Fibroblast of gingiva (primary cell): ENCODE measurements around the gene IDE.

Source experiments
- DNase-seq: peaks from one replicate; pipeline ENCODE4 v3.0.0-alpha.2; 2011; ENCODE audit warnings: low read depth

IDE gene

DNA sequence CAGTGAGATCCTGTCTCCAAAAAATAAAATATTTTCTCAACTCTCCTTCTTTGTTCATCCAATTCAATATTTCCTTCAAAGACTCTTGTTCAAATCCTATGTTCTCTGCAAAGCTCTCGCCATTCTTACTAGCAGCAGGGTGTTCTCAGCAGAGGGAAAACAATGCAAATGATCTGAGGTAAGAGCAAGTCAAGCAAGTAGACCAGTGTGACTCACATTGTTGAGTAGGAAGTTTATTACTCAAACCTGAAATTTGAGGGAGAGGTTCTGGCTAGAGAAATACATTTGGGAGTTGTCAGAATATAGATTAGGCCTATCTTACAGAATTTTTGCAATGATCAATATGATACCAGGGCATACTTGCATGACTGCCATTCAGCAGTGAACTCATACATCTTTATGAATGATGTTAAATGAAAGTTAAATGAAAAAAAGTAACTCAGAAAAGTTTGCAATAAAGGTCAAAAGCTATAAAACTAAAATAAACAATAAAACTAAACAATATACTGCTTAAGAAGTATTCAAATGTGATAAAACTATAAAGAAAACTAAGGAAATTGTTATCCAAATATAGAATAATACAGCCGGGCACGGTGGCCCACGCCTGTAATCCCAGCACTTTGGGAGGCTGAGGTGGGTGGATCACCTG, 5.8 kb downstream of the IDE start:
- peak; percentile 34 for DNase-seq

DNA sequence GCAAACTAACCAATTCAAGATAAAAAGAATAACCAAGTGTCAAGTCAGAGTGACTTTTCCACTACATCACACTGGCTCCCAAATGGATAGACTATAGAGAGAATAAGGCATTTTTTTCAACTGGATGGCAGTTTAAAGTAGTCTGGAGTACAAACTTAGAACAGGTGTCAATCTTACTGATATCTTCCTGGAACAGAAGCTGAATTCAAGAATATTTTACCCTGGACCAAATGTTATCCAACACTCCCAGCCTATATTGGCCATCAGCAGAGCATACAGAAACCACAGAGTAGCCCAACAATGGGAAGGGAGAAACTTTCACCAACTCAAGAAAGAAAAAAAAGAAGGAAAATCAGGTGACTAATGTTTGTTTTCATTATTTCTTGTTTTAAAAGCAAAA, 11.5 kb downstream of the IDE start:
- no peak for DNase-seq

DNA sequence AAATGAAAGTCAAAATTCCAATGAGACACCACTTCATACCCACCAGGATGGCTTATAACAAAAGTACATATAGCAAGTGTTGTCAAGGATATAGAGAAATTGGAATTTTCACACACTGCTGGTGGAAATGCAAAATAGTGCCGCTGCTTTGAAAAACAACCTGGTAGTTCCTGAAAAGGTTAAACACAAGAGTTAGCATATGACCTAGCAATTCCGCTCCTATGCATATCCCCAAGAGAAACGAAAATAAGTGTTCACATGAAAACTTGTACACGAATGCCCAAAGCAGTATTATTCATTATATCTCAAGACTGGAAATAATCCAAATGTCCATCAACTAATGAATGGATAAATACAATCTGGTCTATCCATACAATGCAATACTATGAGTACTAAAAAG, 14.8 kb downstream of the IDE start:
- no peak for DNase-seq

DNA sequence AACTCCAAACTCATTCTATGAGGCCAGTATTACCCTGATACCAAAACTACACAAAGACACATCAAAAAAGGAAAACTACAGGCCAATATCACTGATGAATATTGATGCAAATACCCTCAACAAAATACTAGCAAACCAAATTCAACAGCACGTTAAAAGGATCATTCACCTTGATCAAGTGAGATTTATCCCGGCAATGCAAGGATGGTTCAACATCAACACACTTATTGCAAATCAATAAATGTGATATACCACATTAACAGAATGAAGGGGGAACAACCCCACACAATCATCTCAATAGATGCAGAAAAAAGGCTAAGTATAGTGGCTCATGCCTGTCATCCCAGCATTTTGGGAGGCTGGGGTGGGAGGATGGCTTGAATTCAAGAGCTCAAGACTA, 19.9 kb downstream of the IDE start:
- DNase-seq, result no peak

DNA sequence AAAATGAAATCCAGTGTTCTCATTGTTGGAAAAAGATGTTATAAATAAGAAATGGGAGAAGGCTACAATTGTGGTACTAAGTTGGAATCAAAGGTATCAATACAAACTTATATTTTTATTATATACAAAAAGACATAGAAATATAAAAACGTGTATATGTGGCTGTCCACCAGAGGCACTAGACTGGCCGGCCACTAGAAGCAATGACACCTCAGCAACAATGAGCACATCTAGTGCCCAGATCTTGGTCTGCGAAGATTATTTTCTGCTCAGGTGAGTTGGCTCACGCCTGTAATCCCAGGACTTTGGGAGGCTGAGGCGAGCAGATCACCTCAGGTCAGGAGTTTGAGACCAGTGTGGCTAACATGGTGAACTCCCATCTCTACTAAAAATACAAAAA, 21.6 kb downstream of the IDE start:
- no peak for DNase-seq

DNA sequence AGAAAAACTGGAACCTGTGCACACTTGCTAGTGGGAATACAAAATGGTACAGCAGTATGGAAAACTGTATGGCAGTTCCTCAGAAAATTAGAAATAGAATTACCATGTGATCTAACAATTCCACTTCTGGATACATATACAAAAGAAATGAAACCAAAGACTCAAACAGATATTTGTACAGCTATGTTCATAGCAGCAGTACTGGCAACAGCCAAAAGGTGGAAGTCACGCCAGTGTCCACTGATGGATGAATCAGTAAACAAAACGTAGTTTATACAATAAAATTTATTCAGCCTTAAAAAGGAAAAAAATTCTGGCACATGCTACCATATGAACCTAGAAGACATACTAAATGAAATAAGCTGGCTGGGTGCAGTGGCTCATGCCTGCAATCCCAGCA, 23.0 kb downstream of the IDE start:
- no peak for DNase-seq

- no peak for DNase-seq
Measured at GRCh38 chr10:92547676-92548075, 26.2 kb downstream of the IDE start.

DNA sequence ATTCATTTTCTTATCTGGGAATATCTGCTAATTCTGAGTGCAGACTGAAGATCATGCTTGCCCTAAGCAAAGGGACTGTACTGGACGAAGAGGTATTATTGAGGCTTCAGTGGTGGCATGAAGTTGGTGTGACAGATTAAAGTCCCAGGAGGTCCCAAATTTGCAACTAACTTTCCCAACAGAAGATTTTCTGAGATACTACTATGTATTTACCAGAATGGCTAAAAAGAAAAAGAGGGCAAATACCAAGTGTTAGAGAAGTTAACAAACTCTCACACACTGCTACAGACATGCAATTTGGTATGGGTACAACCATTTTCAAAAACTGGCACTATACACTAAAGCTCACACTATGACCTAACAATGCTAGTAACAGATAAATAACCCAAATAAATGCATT, 28.3 kb downstream of the IDE start:
- DNase-seq, result no peak

- no peak for DNase-seq
Measured at GRCh38 chr10:92544296-92544695, 29.6 kb downstream of the IDE start.

- DNase-seq, result no peak
Measured at GRCh38 chr10:92542458-92542857, 31.4 kb downstream of the IDE start.

- no peak for DNase-seq
Measured at GRCh38 chr10:92541583-92541982, 32.3 kb downstream of the IDE start.

GRCh38 chr10:92538231-92538958, 35.5 kb downstream of the IDE start:
- no peak for DNase-seq

DNA sequence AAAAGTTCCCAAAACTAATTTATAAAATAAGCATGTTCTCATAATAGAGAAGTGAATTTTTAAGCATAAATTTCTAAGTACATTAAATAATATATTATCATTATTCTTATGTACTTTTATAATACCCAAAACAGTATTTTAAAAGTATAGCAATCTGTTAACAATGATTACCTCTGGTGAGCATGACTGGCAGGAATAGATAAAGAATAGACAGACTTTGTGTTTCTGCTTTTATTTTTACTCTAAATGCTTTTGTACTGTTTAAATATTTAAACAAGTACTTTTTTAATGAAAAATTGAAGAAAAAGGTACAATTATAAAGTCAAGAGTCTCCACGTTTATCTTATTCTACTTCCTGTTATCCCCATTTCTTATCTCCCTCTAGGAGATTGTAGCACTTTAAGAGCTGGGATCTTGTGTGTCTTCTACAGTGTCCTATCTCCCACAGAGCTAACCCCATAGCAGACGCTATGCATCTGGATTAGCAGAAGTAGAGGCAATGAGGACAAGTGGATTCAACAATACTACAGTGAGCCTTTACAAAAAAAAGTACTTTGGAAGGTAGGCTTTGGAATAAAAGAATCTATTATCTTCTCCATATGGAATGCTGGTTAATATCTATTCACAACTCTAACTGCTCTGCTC, 42.9 kb downstream of the IDE start:
- DNase-seq, result no peak

DNA sequence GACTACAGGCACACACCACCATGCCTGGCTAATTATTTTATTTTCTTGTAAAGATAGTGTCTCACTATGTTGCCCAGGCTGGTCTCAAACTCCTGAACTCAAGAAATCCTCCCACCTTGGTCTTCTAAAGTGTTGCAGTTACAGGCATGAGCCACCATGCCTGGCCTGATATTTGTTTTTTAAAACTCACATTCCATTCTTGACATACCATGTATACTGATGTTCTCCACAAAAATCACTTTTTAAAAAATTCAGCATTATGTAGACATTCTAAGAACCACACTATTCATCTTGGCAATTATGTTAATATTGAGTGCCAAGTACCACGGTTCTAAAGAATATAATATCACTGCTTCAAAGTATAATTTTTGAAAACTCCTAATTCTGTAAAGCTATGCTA, 43.5 kb downstream of the IDE start:
- DNase-seq, result no peak

GRCh38 chr10:92527716-92528115, 46.2 kb downstream of the IDE start:
- no peak for DNase-seq

- no peak for DNase-seq
Measured at GRCh38 chr10:92523639-92524038, 50.3 kb downstream of the IDE start.

DNA sequence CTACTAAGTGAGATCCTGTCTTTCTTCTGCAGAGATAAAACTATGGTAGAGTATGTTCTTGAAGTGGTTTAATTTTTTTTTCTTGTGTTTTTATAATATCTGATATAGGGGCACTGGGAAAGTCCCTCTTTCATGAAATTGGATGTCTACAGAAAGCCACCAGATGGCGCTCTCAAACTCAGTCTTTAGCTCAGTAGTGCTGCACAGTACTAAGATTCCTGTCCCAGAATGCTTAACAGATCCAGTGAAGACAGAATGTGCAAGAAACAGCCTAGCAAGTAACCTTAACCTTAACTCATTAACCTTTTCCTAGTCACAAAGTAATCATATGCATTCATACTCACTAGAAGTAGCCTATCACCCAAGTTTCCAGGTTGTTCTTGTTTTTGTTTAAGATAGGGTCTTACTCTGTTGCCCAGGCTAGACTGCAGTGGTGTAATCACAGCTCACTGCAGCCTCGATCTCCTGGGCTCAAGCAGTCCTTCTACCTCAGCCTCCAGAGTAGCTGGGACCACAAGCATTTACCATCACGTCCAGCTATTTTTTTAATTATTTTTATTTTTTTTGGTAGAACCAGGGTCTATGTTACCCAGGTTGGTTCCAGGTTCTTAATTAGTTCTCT, 56.7 kb downstream of the IDE start:
- DNase-seq, result peak; percentile 68

DNA sequence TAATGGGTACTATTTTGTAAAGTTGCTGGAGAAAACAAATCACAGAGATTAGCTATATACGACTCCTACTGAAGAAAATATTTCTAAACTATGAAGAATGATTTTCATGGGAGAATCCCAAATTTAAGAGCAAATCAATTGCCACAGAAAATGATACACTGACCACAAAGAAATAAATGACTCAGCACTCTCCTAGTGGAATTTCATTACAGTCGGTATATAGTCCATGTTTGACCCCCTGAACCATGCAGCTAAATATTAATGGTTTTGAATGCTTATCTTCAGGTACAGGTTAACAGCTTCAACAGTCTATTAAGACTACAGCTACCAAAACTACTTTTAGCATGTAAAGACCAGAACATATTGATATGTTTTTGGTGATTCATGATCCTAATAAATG, 65.0 kb downstream of the IDE start:
- no peak for DNase-seq

- no peak for DNase-seq
Measured at GRCh38 chr10:92506336-92506735, 67.6 kb downstream of the IDE start.

- DNase-seq, result no peak
Measured at GRCh38 chr10:92505044-92505443, 68.8 kb downstream of the IDE start.

- DNase-seq, result peak; percentile 15
Measured at GRCh38 chr10:92502296-92502808, 71.5 kb downstream of the IDE start.

- DNase-seq, result no peak
Measured at GRCh38 chr10:92493362-92493761, 80.5 kb downstream of the IDE start.

GRCh38 chr10:92492748-92493240, 81.1 kb downstream of the IDE start:
- DNase-seq, result no peak
